HUES48 (cell line): Measurements from ENCODE around the gene FGF23.

Source experiments
- H3K27ac ChIP-seq: one replicate; pipeline ENCODE4 v1.7.0; 2013; ENCODE audit warnings: low read depth, low read length, inconsistent platforms
- H3K27me3 ChIP-seq: 2 replicates; pipeline ENCODE4 v1.6.1; 2013; ENCODE audit warnings: mild to moderate bottlenecking, low read length; ENCODE audit not compliant: control insufficient read depth, insufficient read depth
- H3K36me3 ChIP-seq: 2 replicates; pipeline ENCODE4 v1.6.1; 2013; ENCODE audit warnings: low read length; ENCODE audit not compliant: control insufficient read depth, insufficient read depth
- H3K4me1 ChIP-seq: 2 replicates; pipeline ENCODE4 v1.6.1; 2013; ENCODE audit warnings: mild to moderate bottlenecking, low read length; ENCODE audit not compliant: control insufficient read depth, insufficient read depth
- H3K4me3 ChIP-seq: 2 replicates; pipeline ENCODE4 v1.5.1; 2013; ENCODE audit warnings: mild to moderate bottlenecking, low read depth, low read length
- H3K9ac ChIP-seq: 2 replicates; pipeline ENCODE4 v1.6.1; 2013; ENCODE audit warnings: mild to moderate bottlenecking, low read depth, low read length, moderate library complexity
- H3K9me3 ChIP-seq: 2 replicates; pipeline ENCODE4 v1.6.1; 2013; ENCODE audit warnings: low read length; ENCODE audit not compliant: control insufficient read depth, insufficient read depth

FGF23 gene

GRCh38 chr12:4379405-4379804, at the start of gene FGF23:
TSS of gene FGF23 (minus strand) at chr12:4379712. CDS start at chr12:4379582, 130 bp downstream.
- Histone ChIP-seq H3K4me1 (peaks cover 3% of the 10 kb centered on the region; the same call in 1 of the 2 replicates), H3K4me3 (0 out of 2 replicates have a peak within 1 kb of the TSS, but pooled peaks have one; percentile 18), H3K27ac (no peak within 1 kb of the TSS), H3K9ac (no peak within 1 kb of the TSS), H3K27me3 (no peaks in the 10 kb centered on the region), H3K9me3 (no peaks in the 10 kb centered on the region), H3K36me3 (no peaks in the 10 kb centered on the region)

GRCh38 chr12:4424422-4424821, 44.9 kb upstream of the FGF23 start:
- Histone ChIP-seq H3K4me1 (no peaks in the 10 kb centered on the region), H3K27ac (no peak overlapping the region), H3K4me3 (no peak overlapping the region), H3K9ac (no peak overlapping the region), H3K27me3 (no peaks in the 10 kb centered on the region), H3K9me3 (no peaks in the 10 kb centered on the region), H3K36me3 (no peaks in the 10 kb centered on the region)

- H3K27ac ChIP-seq = no peak overlapping the region
- H3K9me3 ChIP-seq = no peaks in the 10 kb centered on the region
- H3K4me3 ChIP-seq = no peak overlapping the region
- no peaks in the 10 kb centered on the region for H3K4me1 ChIP-seq
- H3K27me3 ChIP-seq = no peaks in the 10 kb centered on the region
- H3K9ac ChIP-seq = no peak overlapping the region
- no peaks in the 10 kb centered on the region for H3K36me3 ChIP-seq
Observed at GRCh38 chr12:4423528-4424195, 44.1 kb upstream of the FGF23 start.

GRCh38 chr12:4422985-4423384, 43.5 kb upstream of the FGF23 start:
- no peaks in the 10 kb centered on the region for H3K4me1 ChIP-seq
- no peaks in the 10 kb centered on the region for H3K27me3 ChIP-seq
- H3K27ac ChIP-seq = no peak overlapping the region
- no peak overlapping the region for H3K4me3 ChIP-seq
- no peaks in the 10 kb centered on the region for H3K9me3 ChIP-seq
- H3K36me3 ChIP-seq = no peaks in the 10 kb centered on the region
- no peak overlapping the region for H3K9ac ChIP-seq

- Histone ChIP-seq H3K36me3 (no peaks in the 10 kb centered on the region), H3K9ac (no peak overlapping the region), H3K4me1 (no peaks in the 10 kb centered on the region), H3K9me3 (no peaks in the 10 kb centered on the region), H3K27me3 (no peaks in the 10 kb centered on the region), H3K4me3 (no peak overlapping the region), H3K27ac (no peak overlapping the region)
Observed at GRCh38 chr12:4421590-4422031, 42.1 kb upstream of the FGF23 start.

GRCh38 chr12:4420138-4420670, 40.7 kb upstream of the FGF23 start:
- Histone ChIP-seq H3K4me1 (peaks cover 3% of the 10 kb centered on the region; the same call in 1 of the 2 replicates), H3K36me3 (no peaks in the 10 kb centered on the region), H3K27me3 (no peaks in the 10 kb centered on the region), H3K27ac (no peak overlapping the region), H3K4me3 (no peak overlapping the region), H3K9me3 (no peaks in the 10 kb centered on the region), H3K9ac (no peak overlapping the region)

GRCh38 chr12:4418913-4419312, 39.4 kb upstream of the FGF23 start:
- Histone ChIP-seq H3K27me3 (no peaks in the 10 kb centered on the region; the same call in 1 of the 2 replicates), H3K4me3 (no peak overlapping the region), H3K27ac (no peak overlapping the region), H3K4me1 (peaks cover 5% of the 10 kb centered on the region; the same call in 1 of the 2 replicates), H3K9me3 (no peaks in the 10 kb centered on the region), H3K9ac (no peak overlapping the region), H3K36me3 (no peaks in the 10 kb centered on the region)

- Histone ChIP-seq H3K4me3 (no peak overlapping the region), H3K27ac (no peak overlapping the region), H3K9ac (no peak overlapping the region), H3K4me1 (peaks cover 5% of the 10 kb centered on the region; the same call in 1 of the 2 replicates), H3K27me3 (no peaks in the 10 kb centered on the region; the same call in 1 of the 2 replicates), H3K36me3 (no peaks in the 10 kb centered on the region), H3K9me3 (no peaks in the 10 kb centered on the region)
Observed at GRCh38 chr12:4417936-4418335, 38.4 kb upstream of the FGF23 start.

- H3K9ac ChIP-seq = no peak overlapping the region
- no peak overlapping the region for H3K27ac ChIP-seq
- H3K9me3 ChIP-seq = no peaks in the 10 kb centered on the region
- no peaks in the 10 kb centered on the region for H3K36me3 ChIP-seq
- no peak overlapping the region for H3K4me3 ChIP-seq
- no peaks in the 10 kb centered on the region; the same call in 1 of the 2 replicates for H3K27me3 ChIP-seq
- peaks cover 5% of the 10 kb centered on the region; the same call in 1 of the 2 replicates for H3K4me1 ChIP-seq
Observed at GRCh38 chr12:4417455-4417854, 37.9 kb upstream of the FGF23 start.

GRCh38 chr12:4416276-4416675, 36.8 kb upstream of the FGF23 start:
- no peaks in the 10 kb centered on the region; the same call in 1 of the 2 replicates for H3K27me3 ChIP-seq
- peaks cover 5% of the 10 kb centered on the region; the same call in 1 of the 2 replicates for H3K4me1 ChIP-seq
- no peak overlapping the region for H3K9ac ChIP-seq

GRCh38 chr12:4412465-4412864, 33.0 kb upstream of the FGF23 start:
- Histone ChIP-seq H3K4me3 (no peak overlapping the region), H3K9me3 (no peaks in the 10 kb centered on the region), H3K36me3 (no peaks in the 10 kb centered on the region), H3K27ac (no peak overlapping the region), H3K4me1 (peaks cover 5% of the 10 kb centered on the region; the same call in 1 of the 2 replicates), H3K9ac (no peak overlapping the region), H3K27me3 (no peaks in the 10 kb centered on the region; the same call in 1 of the 2 replicates)

More at GRCh38 chr12:4416276-4416675, 36.8 kb upstream of the FGF23 start:
- no peak overlapping the region for H3K27ac ChIP-seq
- no peak overlapping the region for H3K4me3 ChIP-seq
- H3K36me3 ChIP-seq = no peaks in the 10 kb centered on the region
- no peaks in the 10 kb centered on the region for H3K9me3 ChIP-seq
